HG02642 (cell line): ENCODE data around the gene SMAD6.

ENCODE experiments used
- ATAC-seq: cut with Tn5 transposase; IDR thresholded peaks from one replicate; pipeline ENCODE4 v1.9.1; 2021; ENCODE audit warnings: mild to moderate bottlenecking; ENCODE audit not compliant: unreplicated experiment, poor library complexity

SMAD6 gene

GRCh38 chr15:66784174-66784573 is 82.1 kb downstream of the SMAD6 start:
- ATAC-seq: no peak

DNA sequence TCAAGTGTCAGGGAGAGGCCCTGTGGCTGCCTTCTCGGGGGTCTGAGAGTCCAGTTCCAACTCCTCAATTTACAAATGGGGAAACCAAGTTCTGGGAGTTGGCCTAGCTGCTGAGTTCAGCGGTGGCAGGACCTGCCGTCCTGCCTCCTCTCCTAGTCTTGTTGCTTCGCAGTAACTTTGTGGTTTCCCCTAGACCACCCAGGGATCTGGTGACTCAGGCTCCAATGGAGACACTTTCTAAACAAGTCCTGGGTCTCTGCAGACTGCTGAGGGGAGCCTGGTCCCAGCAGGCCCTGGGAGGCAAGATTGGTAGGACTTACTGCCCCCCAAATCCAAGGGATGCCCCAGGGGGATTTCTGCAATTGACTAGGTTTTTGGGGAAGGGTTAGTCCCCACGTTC is 83.6 kb downstream of the SMAD6 start:
- ATAC-seq: no peak

DNA sequence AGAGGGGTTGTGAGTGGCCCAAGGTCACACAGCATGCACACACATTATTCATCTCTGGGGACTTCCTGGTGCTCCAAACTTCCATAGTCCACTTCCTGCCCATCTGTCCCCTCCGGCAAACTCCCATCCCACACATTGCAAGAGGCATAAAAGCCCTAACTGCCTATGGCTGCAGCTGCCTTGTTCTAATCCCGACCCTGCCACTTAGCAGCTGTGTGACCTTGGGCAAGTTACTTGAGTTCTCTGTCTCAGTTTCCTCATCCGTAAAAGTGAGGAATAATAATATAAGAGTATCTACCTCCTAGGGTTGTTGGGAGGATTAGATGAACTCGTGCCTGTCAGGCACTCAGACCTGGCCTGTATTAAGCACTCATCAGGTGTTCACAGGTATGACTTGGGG is 84.2 kb downstream of the SMAD6 start:
- ATAC-seq: no peak

- ATAC-seq: no peak
Observed at GRCh38 chr15:66786708-66787488, 84.9 kb downstream of the SMAD6 start.

DNA sequence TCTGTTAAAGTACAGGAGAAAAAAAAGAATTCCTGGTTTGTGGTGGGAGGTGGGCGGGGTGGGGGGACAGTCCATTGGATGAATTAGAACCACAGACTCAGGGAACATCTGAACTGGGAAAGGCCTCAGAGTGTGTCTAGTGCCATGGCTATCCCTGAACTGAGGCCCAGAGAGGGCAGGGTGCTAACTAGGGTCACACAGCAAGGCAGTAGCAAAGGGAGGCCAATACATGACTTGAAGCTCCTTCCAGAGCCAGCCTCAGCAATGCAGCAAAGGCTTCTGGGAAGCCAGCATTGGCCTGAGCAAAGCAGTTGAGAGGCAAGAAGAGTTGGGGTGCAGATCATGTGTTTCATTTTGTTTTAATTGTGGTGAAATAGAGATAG is 85.4 kb downstream of the SMAD6 start:
- no peak for ATAC-seq

GRCh38 chr15:66788024-66788423 is 86.0 kb downstream of the SMAD6 start:
- no peak for ATAC-seq

DNA sequence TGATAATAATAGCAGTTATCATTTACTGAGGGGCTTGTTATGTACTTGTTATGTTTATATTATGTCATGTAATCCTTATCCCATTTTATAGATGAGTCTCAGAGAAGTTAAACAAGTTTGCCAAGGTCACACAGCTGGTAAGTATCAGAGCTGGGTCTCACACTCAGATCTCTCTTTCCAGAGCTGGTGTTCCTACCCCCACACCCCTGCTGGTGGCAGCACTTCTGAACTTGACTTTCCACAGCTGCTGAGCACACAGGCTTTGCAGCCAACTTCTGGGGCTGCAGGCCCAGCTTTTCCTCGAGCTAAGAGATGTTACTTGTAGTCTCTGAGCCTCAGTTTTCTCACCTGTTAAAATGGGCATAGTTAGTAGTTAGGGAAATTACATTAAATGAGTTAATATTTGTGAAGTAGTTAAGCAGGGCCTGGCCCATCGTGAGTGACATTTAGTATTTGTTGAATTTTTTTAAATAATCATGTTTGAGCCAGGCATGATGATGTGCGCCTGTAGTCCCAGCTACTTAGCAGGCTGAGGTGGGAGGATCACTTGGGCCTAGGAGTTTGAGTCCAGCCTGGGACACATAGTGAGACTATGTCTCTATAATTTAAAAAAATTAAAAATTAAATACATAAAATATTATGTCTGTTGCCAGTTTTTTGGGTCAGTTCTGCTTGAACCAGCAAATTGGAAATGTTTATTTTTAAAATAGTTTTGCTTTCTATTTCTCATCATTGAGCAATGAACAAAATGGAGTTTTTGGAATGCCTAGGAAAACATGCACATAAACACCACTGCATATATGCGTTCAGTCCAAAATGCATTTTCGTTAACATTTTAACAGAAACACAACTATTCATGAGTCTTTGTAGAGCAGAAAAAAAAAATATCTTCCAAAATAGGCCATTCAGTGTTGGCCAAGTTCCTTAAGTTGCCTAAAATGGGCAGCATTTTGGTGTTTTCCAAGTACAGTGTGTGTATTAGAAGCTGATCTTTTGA is 87.3 kb downstream of the SMAD6 start:
- no peak for ATAC-seq

DNA sequence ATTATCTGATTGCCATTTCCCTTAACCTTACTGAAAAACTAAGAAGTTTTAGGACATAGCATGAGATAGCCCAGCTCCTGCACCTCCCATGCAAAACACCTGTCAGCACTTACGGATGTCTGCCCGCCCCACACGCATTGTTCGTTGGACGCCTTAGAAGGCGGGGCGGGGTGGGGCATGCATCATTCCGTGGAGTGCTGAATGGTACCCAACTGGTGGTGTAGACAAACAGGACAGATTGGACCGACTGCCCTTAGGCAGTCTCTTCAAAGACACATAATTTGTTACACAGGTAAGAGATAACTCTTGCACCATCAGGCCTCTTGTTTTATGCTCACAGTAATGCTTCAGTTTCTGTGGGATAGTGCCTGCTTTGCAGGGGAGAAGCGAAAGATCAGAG is 93.8 kb downstream of the SMAD6 start:
- no peak for ATAC-seq

- ATAC-seq: no peak
Observed at GRCh38 chr15:66796343-66796742, 94.3 kb downstream of the SMAD6 start.

DNA sequence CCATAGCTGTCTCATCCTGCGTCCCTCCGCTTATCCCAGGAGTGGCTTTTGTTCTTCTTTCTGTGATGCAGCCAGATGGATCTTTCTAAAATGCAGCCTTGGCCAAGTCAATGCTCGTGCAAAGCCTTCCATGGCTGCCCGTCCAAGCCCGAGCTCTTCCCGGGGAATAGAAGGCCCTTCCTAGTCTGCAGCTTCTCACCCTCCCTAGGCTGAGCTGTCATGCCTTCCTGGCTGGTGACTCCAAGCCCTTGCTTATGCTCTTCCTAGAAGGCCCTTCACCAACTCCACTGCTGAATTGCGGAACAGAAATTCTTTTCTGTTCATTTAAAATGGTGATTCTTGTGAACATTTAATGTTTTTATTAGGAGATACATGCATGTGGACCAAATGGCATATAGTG is 95.9 kb downstream of the SMAD6 start:
- ATAC-seq: no peak

- no peak for ATAC-seq
Observed at GRCh38 chr15:66798426-66799061, 96.5 kb downstream of the SMAD6 start.

GRCh38 chr15:66799242-66799641 is 97.2 kb downstream of the SMAD6 start:
- no peak for ATAC-seq

GRCh38 chr15:66800584-66801235 is 98.7 kb downstream of the SMAD6 start:
- ATAC-seq: no peak

GRCh38 chr15:66801266-66801665 is 99.2 kb downstream of the SMAD6 start:
- ATAC-seq: no peak

DNA sequence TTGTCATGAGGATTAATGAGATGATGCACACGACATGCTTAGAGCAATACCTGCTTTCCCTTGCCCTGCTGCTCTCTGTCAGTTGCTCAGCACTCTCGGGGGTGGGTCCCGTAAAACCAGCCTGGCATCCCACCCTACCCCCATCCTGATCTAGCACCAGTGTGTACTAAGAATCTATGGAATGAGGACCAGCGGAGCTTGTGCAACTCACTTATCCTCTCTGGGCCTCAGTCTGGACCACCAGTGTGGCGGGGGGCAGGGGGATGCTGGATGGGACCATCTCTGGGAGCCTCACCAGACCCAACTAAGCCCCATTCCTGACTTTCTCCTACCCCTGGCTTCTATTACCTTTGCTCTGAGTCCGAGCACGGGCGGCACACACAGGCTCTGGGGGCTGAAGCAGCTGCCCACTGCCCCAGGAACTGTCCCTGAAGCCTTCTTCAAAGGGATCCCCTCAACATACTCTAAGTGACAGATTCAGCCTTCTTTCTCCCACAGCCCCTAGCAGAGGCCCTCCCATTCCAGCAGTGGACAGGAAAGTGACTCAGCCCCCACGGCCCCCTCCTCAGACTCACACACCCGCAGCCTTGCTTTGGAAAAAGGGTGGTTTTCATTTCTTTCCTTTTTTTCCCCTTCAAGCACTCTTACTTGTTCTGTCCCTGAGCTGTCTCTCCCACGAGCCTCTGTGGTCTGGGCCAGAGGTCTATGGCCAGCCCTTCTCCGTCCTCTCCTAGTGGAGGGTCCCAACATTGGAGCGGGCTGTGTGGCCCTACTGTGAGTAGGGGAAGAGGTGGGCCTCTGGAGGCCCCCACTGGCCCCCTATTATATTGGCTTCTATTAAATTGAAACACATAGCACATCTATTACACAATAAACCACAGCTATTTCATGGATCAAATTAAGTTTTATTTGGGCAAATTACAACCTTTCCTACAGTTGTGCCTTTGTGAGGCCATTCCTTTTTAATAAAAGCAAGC is 100.3 kb downstream of the SMAD6 start:
- no peak for ATAC-seq

DNA sequence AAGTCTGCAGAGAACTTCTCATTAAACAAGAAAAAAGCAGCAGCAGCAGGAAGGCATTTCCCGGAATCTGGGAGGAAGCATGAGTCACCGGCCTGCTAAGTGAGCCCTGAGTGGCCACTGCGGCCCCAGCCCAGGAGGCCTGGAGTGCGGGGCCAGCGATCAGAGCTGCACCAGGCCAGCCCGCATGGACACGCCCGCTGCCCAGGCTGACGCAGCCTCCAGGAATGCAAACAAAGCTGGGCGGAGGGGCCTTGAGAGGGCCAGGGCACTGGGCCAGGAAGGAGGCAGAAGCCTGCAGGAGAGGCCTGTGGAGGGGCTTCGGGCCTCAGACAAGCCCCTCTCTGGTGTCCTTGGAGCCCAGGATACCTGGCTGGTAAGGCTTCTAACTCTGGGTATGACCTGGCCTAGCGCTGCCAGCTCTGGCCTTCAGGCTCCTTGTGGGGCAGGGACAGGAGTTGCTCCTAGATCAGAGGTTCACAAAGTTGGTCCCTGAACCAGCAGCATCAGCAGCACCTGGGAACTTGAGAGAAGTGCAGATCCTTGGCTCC is 101.2 kb downstream of the SMAD6 start:
- ATAC-seq: no peak

DNA sequence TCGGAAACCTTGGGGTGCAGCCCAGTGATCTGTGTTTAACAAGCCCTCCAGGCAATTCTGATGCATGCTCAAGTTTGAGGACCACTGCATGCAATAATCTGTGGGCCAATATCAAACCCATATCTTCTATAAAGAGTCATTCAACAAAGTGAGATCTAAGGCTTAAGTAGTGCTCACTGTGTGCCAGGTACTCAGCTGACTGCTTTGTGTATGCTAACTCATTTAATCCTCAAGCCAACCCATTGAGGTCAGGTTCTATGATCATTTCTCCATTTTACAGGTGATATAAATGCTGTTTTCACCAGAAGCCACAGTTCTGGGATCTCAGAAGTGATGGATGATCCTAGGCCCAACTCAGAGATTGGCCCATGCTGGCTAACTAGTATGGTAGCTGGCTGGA is 101.7 kb downstream of the SMAD6 start:
- no peak for ATAC-seq

GRCh38 chr15:66805202-66805885 is 103.3 kb downstream of the SMAD6 start:
- no peak for ATAC-seq
